Aorta (tissue), 5 donors: ENCODE data around the gene DCAF12. TPM values are rescaled to one million over a fixed set of nuclear protein-coding genes. Genes with fewer than 3 reads are reported as not detected.
"Not testable (repeated sequence)": the region's sequence is repeated elsewhere in the genome, so short reads cannot be mapped to it uniquely, and the experiment has no call there.

Experiments
- ATAC-seq: fragments of 200-7000 bp; cut with Tn5 transposase; one replicate; pipeline ENCODE4 v1.9.1; 2022; ENCODE audit warnings: moderate library complexity; ENCODE audit not compliant: low FRiP score
- DNase-seq, 2 donors: peaks; one replicate each; pipeline ENCODE4 v3.0.0-alpha.2; 2020
- H3K27ac ChIP-seq, 2 donors: one replicate each; pipeline ENCODE4 v1.5.1; 2013; ENCODE audit warnings: low read length in 2 of 2, mild to moderate bottlenecking in 2 of 2, moderate library complexity in 2 of 2, control low read depth in 1 of 2, inconsistent platforms in 1 of 2, low read depth in 1 of 2
- H3K27me3 ChIP-seq, 2 donors: one replicate each; pipeline ENCODE4 v1.6.1; 2013; ENCODE audit warnings: control low read depth in 1 of 2, low read length in 1 of 2, mild to moderate bottlenecking in 1 of 2, moderate library complexity in 1 of 2; ENCODE audit not compliant: insufficient read depth in 2 of 2, control insufficient read depth in 1 of 2
- H3K36me3 ChIP-seq, 2 donors: one replicate each; pipeline ENCODE4 v1.6.1; 2013; ENCODE audit warnings: control low read depth in 1 of 2, low read length in 1 of 2, mild to moderate bottlenecking in 1 of 2; ENCODE audit not compliant: insufficient read depth in 2 of 2, control insufficient read depth in 1 of 2
- H3K4me1 ChIP-seq, 2 donors: one replicate each; pipeline ENCODE4 v1.6.1; 2013; ENCODE audit warnings: low read length in 2 of 2, control low read depth in 1 of 2, mild to moderate bottlenecking in 1 of 2, moderate library complexity in 1 of 2; ENCODE audit not compliant: insufficient read depth in 2 of 2, control insufficient read depth in 1 of 2
- H3K4me3 ChIP-seq, 2 donors: one replicate each; pipeline ENCODE4 v1.5.1; 2013; ENCODE audit warnings: low read length in 2 of 2, control low read depth in 1 of 2, mild to moderate bottlenecking in 1 of 2
- H3K9me3 ChIP-seq: one replicate; pipeline ENCODE4 v1.6.1; 2013; ENCODE audit warnings: mild to moderate bottlenecking, low read length; ENCODE audit not compliant: control insufficient read depth
- WGBS, 2 donors: extraction: QIAGEN DNeasy Blood & Tissue Kit; methylation state at CpG; one replicate each; pipeline ENCODE4 v1.1.7; 2013; 5-methylcytosine and 5-hydroxymethylcytosine counted together
- intact Hi-C, 2 donors: fragments of 100-400 bp; cut with DNase I; formaldehyde crosslinking; loops; one replicate each; pipeline versions ENCODE4 v1.14.2 to v1.15.0; 2022
- polyA plus RNA-seq, 2 donors: library from polyadenylated mRNA; stranded (reverse); fragments of 200-250 nt; gene quantifications; one replicate each; pipeline ENCODE4 v1.2.3, GENCODE V29; 2013
- total RNA-seq, 2 donors: library from RNA; stranded (reverse); fragmentation: NEBNext Ultra II Directional; extraction: Animal tissue kit (Norgen Biotek cat#: 25700); gene quantifications; one replicate each; pipeline ENCODE4 v1.2.1, GENCODE V29; 2021
- donor health status: healthy with polysubstance abuse.
- donor health status: Bipolar disorder and iron deficiency.
- donor health status: DM: no; HTN: no; CAD: no.
- donor health status: DM: no; HTN: no; CAD: no.
- donor health status: DM: yes; HTN: yes; CAD: no.

Gene DCAF12
- total and polyA plus RNA-seq, 4 donors, result 10.2 to 35.2 (median 17.6) TPM

- Histone ChIP-seq H3K4me3 (no peak overlapping the region), H3K27me3 (no peaks in the 10 kb centered on the region), H3K4me1 (no peaks in the 10 kb centered on the region), H3K9me3 (no peaks in the 10 kb centered on the region), H3K36me3 (no peaks in the 10 kb centered on the region), H3K27ac (no peak overlapping the region)
- DNase-seq (no peak), ATAC-seq (no peak)
- WGBS, 2 donors, result 77 to 79% methylated on average over 5 of the region's 5 CpGs
- intact Hi-C loops, result loop anchor here in 1 of 2 donors (5.0 kb wide), 2 partner anchors 80 to 130 kb away; partner anchors contain the start of genes DCAF12 and UBAP1
These were observed 79.6 kb downstream of the DCAF12 start for GRCh38 chr9:34046784-34047379.

GRCh38 chr9:34045903-34046302 is 80.6 kb downstream of the DCAF12 start:
- H3K27me3 ChIP-seq, result no peaks in the 10 kb centered on the region
- no peaks in the 10 kb centered on the region for H3K4me1 ChIP-seq
- no peaks in the 10 kb centered on the region for H3K9me3 ChIP-seq
- intact Hi-C loops, result loop anchor here in 1 of 2 donors (5.0 kb wide), 2 partner anchors 81 to 131 kb away; partner anchors contain the start of genes DCAF12 and UBAP1
- DNase-seq (no peak), ATAC-seq (no peak)
- H3K4me3 ChIP-seq, result no peak overlapping the region
- H3K36me3 ChIP-seq, result no peaks in the 10 kb centered on the region
- no peak overlapping the region for H3K27ac ChIP-seq
- 54 to 57% methylated on average over 3 of the region's 3 CpGs for WGBS, 2 donors

GRCh38 chr9:34042074-34042473 is 84.4 kb downstream of the DCAF12 start:
- WGBS, 2 donors, result 97 to 99% methylated on average over 10 of the region's 10 CpGs
- ATAC-seq, H3K27ac ChIP-seq, DNase-seq, H3K4me3 ChIP-seq, H3K27me3 ChIP-seq, H3K9me3 ChIP-seq, H3K4me1 ChIP-seq, intact Hi-C loops, H3K36me3 ChIP-seq: not testable (repeated sequence)

GRCh38 chr9:34038851-34039250 is 87.6 kb downstream of the DCAF12 start:
- ATAC-seq, H3K9me3 ChIP-seq, H3K36me3 ChIP-seq, H3K4me3 ChIP-seq, DNase-seq, H3K27ac ChIP-seq, H3K27me3 ChIP-seq, H3K4me1 ChIP-seq, intact Hi-C loops: not testable (repeated sequence)
- WGBS, 2 donors, result 94 to 96% methylated on average over 25 to 37 of the region's 37 CpGs

- H3K27ac ChIP-seq, result no peak overlapping the region
- WGBS, 2 donors, result 50 to 64% methylated on average over 2 of the region's 2 CpGs
- no peak for ATAC-seq
- intact Hi-C loops, result no loop called here
- no peaks in the 10 kb centered on the region for H3K4me1 ChIP-seq
- H3K9me3 ChIP-seq, result no peaks in the 10 kb centered on the region
- no peaks in the 10 kb centered on the region for H3K36me3 ChIP-seq
- H3K4me3 ChIP-seq, result no peak overlapping the region
- no peaks in the 10 kb centered on the region for H3K27me3 ChIP-seq
- DNase-seq, result no peak
These were observed 88.9 kb downstream of the DCAF12 start for GRCh38 chr9:34037626-34038025.

- H3K36me3 ChIP-seq, result no peaks in the 10 kb centered on the region
- H3K9me3 ChIP-seq, result no peaks in the 10 kb centered on the region
- DNase-seq, result no peak
- no peak overlapping the region for H3K27ac ChIP-seq
- no peaks in the 10 kb centered on the region for H3K27me3 ChIP-seq
- ATAC-seq, result no peak
- WGBS, 2 donors, result 96 to 97% methylated on average over 4 to 5 of the region's 5 CpGs
- no peaks in the 10 kb centered on the region for H3K4me1 ChIP-seq
- H3K4me3 ChIP-seq, result no peak overlapping the region
- intact Hi-C loops, result no loop called here
These were observed 89.9 kb downstream of the DCAF12 start for GRCh38 chr9:34036625-34037024.

Other genes starting within 250 kb of the DCAF12 start
- 10 to 100 TPM; 24.1 to 30.5 TPM for gene UBAP2, start 77.8 kb downstream of the DCAF12 start, total RNA-seq
- 1 to 10 TPM; 5.3 to 7.5 TPM for gene UBAP2, start 77.8 kb downstream of the DCAF12 start, polyA plus RNA-seq
- 10 to 100 TPM; 39.3 to 41.9 TPM for gene UBAP1, start 52.3 kb upstream of the DCAF12 start, total RNA-seq
- gene UBAP1, start 52.3 kb upstream of the DCAF12 start, polyA plus RNA-seq, result 10 to 100 TPM; 29.2 to 29.4 TPM
- under 1 TPM; 0.32 to 0.78 TPM for gene KIF24, start 202.6 kb upstream of the DCAF12 start, total RNA-seq
- gene KIF24, start 202.6 kb upstream of the DCAF12 start, polyA plus RNA-seq, result under 1 TPM in 1 of 2 donors, not detected in 1; 0.10 TPM
- 10 to 100 TPM; 13.6 to 17.1 TPM for gene NUDT2, start 202.9 kb upstream of the DCAF12 start, total RNA-seq
- 10 to 100 TPM; 27.4 to 38.3 TPM for gene NUDT2, start 202.9 kb upstream of the DCAF12 start, polyA plus RNA-seq